ENCODE results near the gene ZFP36L1. TPM values are rescaled to one million over a fixed set of nuclear protein-coding genes. Genes with fewer than 3 reads are reported as not detected.
A peak's percentile ranks its signal among the peaks of the same experiment; 100 is the strongest.

The ZFP36L1 gene
- total RNA-seq, 2 experiments from 2014 or later, result 254 to 258 TPM

DNA sequence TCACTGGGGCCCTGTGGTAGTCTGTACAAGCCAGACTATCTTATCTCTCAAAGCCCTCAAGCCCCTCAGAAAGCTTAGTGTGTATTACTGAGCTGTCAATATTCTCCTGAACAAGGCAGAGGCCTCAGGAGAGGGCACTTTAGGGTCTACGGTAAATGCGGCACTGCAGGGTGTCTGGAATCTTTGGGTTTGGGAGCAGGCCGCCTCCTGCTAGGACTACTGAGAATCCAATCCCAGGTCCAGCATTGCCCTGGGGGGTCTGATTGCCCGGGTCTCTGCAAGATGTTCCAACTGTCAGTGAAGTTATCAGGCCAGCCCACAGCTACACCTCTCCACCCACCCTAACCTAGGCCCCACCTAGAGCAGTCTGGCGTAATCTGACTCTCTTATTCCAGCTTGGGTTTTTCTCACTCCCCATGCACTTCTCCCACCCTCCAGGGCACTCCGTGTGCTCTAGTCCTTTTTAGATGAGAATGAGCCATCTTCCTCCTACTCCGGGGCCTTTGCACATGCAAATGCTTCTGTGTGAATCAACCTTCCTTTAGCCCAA, 4.3 kb upstream of the ZFP36L1 start:
- Mint-ChIP-seq H3K36me3 (ENCODE audit: low read depth) (peaks cover 56% of the 10 kb centered on the region), H3K27me3 (no peaks in the 10 kb centered on the region), H3K4me1 (ENCODE audit: low read depth) (peaks cover 59% of the 10 kb centered on the region), H3K9me3 (peaks cover 6% of the 10 kb centered on the region), H3K27ac (peak overlapping the region; percentile 99), H3K4me3 (peak overlapping the region; percentile 92)
- Histone ChIP-seq H3K4me3 (ENCODE audit: low read length) (no peak overlapping the region), H3K4me1 (ENCODE audit: insufficient read depth, low read length) (peaks cover 29% of the 10 kb centered on the region), H3K9me3 (ENCODE audit: control insufficient read depth in 1 of 2, insufficient read depth in 1 of 2, low read length in 2 of 2) (peaks cover 1 to 9% of the 10 kb centered on the region in 2 experiments), H3K36me3 (ENCODE audit: insufficient read depth, low read length) (no peaks in the 10 kb centered on the region), H3K27ac (ENCODE audit: low read depth in 1 of 2, low read length in 2 of 2) (peak overlapping the region; percentile 100), H3K27me3 (ENCODE audit: control insufficient read depth in 1 of 2, insufficient read depth in 2 of 2, low read length in 2 of 2) (no peaks in the 10 kb centered on the region)
- DNase-seq (peak in 1 of 14 experiments; percentile 20), ATAC-seq (ENCODE audit: poor library complexity) (no peak)
- POLR2A ChIA-PET, result interaction anchor here (2.3 to 5.9 kb wide), 6 partner anchors 9 to 512 kb away, joined by 14 to 365 read pairs (median 40); no protein-coding TSS in a partner anchor
- CTCF ChIA-PET, result interaction anchor here (1.4 to 3.5 kb wide), 6 partner anchors 14 to 514 kb away, joined by 3 to 49 read pairs (median 7); no protein-coding TSS in a partner anchor
- intact Hi-C loops (cut with DNase I, micrococcal nuclease), result no loop called here
- no peak for TF ChIP-seq CTCF (IDR thresholded peaks at IDR 0.05)

GRCh38 chr14:68796418-68797101, 3.7 kb upstream of the ZFP36L1 start:
- no peak for TF ChIP-seq CTCF (IDR thresholded peaks at IDR 0.05)
- Mint-ChIP-seq H3K36me3 (ENCODE audit: low read depth) (peaks cover 57% of the 10 kb centered on the region), H3K27ac (peak overlapping the region; percentile 99), H3K27me3 (no peaks in the 10 kb centered on the region), H3K4me1 (ENCODE audit: low read depth) (peaks cover 53% of the 10 kb centered on the region), H3K4me3 (peak overlapping the region; percentile 92), H3K9me3 (peaks cover 2% of the 10 kb centered on the region)
- ChIA-PET POLR2A (interaction anchor here (0.6 to 5.9 kb wide), 17 partner anchors 10 to 976 kb away, joined by 3 to 365 read pairs (median 6); no protein-coding TSS in a partner anchor), CTCF (interaction anchor here (0.9 to 3.5 kb wide), 8 partner anchors 9 to 513 kb away, joined by 3 to 49 read pairs (median 6); no protein-coding TSS in a partner anchor)
- Histone ChIP-seq H3K4me3 (ENCODE audit: low read length) (peak overlapping the region; percentile 98), H3K9me3 (ENCODE audit: control insufficient read depth in 1 of 2, insufficient read depth in 1 of 2, low read length in 2 of 2) (peaks cover 0 to 6% of the 10 kb centered on the region in 2 experiments), H3K27me3 (ENCODE audit: control insufficient read depth in 1 of 2, insufficient read depth in 2 of 2, low read length in 2 of 2) (no peaks in the 10 kb centered on the region), H3K4me1 (ENCODE audit: insufficient read depth, low read length) (peaks cover 29% of the 10 kb centered on the region), H3K27ac (ENCODE audit: low read depth in 1 of 2, low read length in 2 of 2) (peak overlapping the region; percentile 100), H3K36me3 (ENCODE audit: insufficient read depth, low read length) (no peaks in the 10 kb centered on the region)
- intact Hi-C loops (cut with DNase I, micrococcal nuclease), result loop anchor here (1.0 kb wide), 2 partner anchors 10 to 20 kb away; no protein-coding TSS in a partner anchor
- DNase-seq (no peak), ATAC-seq (ENCODE audit: poor library complexity) (no peak)

DNA sequence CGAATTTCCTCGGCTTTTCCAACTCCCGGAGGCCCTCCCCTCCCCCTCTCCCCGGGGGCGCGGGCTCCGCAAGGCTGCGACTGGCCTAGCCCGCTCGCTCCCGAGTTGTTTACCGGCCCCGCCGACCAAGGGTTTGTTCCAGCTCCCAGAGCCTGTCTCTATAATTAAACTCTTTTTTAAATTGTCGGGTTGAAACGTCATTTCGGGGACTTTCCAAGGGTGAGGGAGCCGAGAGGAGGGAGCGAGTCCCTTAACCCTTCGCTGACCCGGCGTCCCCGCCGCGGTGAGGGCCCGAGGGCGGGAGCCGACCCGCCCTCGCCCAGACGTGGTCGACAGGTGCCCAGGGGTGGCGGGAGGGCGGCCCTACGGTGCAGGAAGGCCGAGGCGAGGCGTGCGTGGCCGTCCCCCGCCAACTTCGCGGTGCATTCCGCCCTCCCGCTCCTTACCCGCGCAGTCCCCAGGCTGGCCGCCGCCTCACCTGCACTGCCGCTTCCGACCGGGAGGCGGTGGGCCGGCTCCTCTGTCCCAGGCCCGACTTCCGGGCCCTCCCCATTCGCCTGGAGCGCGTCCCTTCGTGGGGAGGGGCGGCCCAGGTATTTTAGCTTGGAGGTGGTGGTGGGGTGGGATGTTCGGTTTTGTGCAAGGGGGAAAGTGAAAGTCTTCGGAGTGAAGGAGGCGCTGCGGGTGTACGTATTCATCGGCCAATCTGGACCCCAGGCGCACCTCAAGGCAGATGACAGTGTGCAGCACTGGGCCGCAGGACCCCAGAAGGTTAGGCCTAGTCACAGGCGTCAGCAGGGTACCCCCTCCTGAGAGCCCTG, 2.9 kb upstream of the ZFP36L1 start:
- intact Hi-C loops (cut with DNase I, micrococcal nuclease), result loop anchor here (1.0 to 2.0 kb wide), 3 partner anchors 10 to 20 kb away; no protein-coding TSS in a partner anchor
- ChIA-PET POLR2A (interaction anchor here (0.6 to 5.9 kb wide), 33 partner anchors 8 to 979 kb away, joined by 3 to 365 read pairs (median 5); partner anchors contain the start of genes ERH, SLC39A9 and ZFYVE26), CTCF (interaction anchor here (0.6 to 3.5 kb wide), 10 partner anchors 8 to 512 kb away, joined by 3 to 49 read pairs (median 4); no protein-coding TSS in a partner anchor)
- peak overlapping the region; percentile 99 for H3K27ac Mint-ChIP-seq
- peak; percentile 77 for TF ChIP-seq CTCF (IDR thresholded peaks at IDR 0.05)
- peak; percentile 43 for ATAC-seq (ENCODE audit: poor library complexity)
- no peaks in the 10 kb centered on the region for H3K27me3 ChIP-seq (ENCODE audit: control insufficient read depth in 1 of 2, insufficient read depth in 2 of 2, low read length in 2 of 2)
- H3K4me3 ChIP-seq (ENCODE audit: low read length), result peak overlapping the region; percentile 98
- peaks cover 62% of the 10 kb centered on the region for H3K36me3 Mint-ChIP-seq (ENCODE audit: low read depth)
- no peaks in the 10 kb centered on the region for H3K27me3 Mint-ChIP-seq
- H3K9me3 ChIP-seq (ENCODE audit: control insufficient read depth in 1 of 2, insufficient read depth in 1 of 2, low read length in 2 of 2), result no peaks in the 10 kb centered on the region
- peak overlapping the region; percentile 100 for H3K27ac ChIP-seq (ENCODE audit: low read depth in 1 of 2, low read length in 2 of 2)
- H3K4me1 ChIP-seq (ENCODE audit: insufficient read depth, low read length), result peaks cover 29% of the 10 kb centered on the region
- peaks cover 49% of the 10 kb centered on the region for H3K4me1 Mint-ChIP-seq (ENCODE audit: low read depth)
- no peaks in the 10 kb centered on the region for H3K9me3 Mint-ChIP-seq
- peak; percentile 66 to 95 (median 80) for DNase-seq
- H3K4me3 Mint-ChIP-seq, result peak overlapping the region; percentile 92
- peaks cover 3% of the 10 kb centered on the region for H3K36me3 ChIP-seq (ENCODE audit: insufficient read depth, low read length)
